ENCODE data around the gene MEIOB.

- TF ChIP-seq ZFP3 (CRISPR knock-in tag; IDR thresholded peaks at IDR 0.05) (no peak), ZFP30 (CRISPR knock-in tag; IDR thresholded peaks at IDR 0.05) (no peak), CSDC2 (CRISPR knock-in tag; IDR thresholded peaks at IDR 0.05) (no peak), ARNTL (CRISPR knock-in tag; IDR thresholded peaks at IDR 0.05; ENCODE audit: borderline replicate concordance, low read depth) (no peak), ISL1 (CRISPR knock-in tag; IDR thresholded peaks at IDR 0.05) (no peak), TOX (CRISPR knock-in tag; IDR thresholded peaks at IDR 0.05; ENCODE audit: borderline replicate concordance) (no peak), PPARA (CRISPR knock-in tag; IDR thresholded peaks at IDR 0.05; ENCODE audit: borderline replicate concordance) (no peak), ZC3H10 (CRISPR knock-in tag; IDR thresholded peaks at IDR 0.05) (no peak), PATZ1 (CRISPR knock-in tag; IDR thresholded peaks at IDR 0.05; ENCODE audit: borderline replicate concordance) (no peak), TSHZ2 (CRISPR knock-in tag; IDR thresholded peaks at IDR 0.05) (no peak), GLIS3 (CRISPR knock-in tag; IDR thresholded peaks at IDR 0.05) (no peak), SNAI2 (CRISPR knock-in tag; IDR thresholded peaks at IDR 0.05) (no peak)
- TF ChIP-seq, protein P1, sequence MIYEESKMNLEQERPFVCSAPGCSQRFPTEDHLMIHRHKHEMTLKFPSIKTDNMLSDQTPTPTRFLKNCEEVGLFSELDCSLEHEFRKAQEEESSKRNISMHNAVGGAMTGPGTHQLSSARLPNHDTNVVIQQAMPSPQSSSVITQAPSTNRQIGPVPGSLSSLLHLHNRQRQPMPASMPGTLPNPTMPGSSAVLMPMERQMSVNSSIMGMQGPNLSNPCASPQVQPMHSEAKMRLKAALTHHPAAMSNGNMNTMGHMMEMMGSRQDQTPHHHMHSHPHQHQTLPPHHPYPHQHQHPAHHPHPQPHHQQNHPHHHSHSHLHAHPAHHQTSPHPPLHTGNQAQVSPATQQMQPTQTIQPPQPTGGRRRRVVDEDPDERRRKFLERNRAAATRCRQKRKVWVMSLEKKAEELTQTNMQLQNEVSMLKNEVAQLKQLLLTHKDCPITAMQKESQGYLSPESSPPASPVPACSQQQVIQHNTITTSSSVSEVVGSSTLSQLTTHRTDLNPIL (CRISPR knock-in tag; IDR thresholded peaks at IDR 0.05; ENCODE audit: low read depth), result no peak
Measured at GRCh38 chr16:1832838-1833454, 39.0 kb downstream of the MEIOB start.
